ENCODE measurements around the gene BCKDHA. TPM values are rescaled to one million over a fixed set of nuclear protein-coding genes. Genes with fewer than 3 reads are reported as not detected.

The BCKDHA gene
- total RNA-seq, 1 experiment from 2014 or later, result 17.7 TPM

DNA sequence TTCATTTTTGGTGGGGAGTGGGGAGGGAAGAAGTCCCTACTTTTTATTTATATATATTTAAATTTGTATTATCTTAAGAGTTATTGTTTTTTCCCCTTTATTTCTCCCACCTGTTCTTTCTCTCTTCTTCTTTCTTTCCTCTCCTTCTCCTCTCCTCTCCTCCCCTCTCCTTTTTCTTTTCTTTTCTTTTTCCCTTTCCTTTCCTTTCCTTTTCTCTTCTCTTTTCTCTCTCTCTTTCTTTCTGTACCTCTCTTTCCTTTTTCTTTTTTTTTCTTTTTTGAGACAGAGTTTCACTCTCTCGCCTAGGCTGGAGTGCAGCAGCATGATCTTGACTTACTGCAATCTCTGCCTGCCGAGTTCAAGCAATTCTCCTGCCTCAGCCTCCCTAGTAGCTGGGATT is 1.9 kb downstream of the BCKDHA start:
- no peaks in the 10 kb centered on the region for H3K9me3 ChIP-seq (ENCODE audit: control insufficient read depth in 1 of 2, insufficient read depth in 1 of 2, low read depth in 1 of 2, low read length in 2 of 2)
- H3K9me2 ChIP-seq (ENCODE audit: insufficient read depth), result no peaks in the 10 kb centered on the region
- peaks cover 42% of the 10 kb centered on the region for H3K79me2 ChIP-seq (ENCODE audit: insufficient read depth, low read length)
- RAD21 ChIA-PET (ENCODE audit: low non-redundant PET in 1 of 2, low total read pairs in 2 of 2, uncharacterized antibody in 2 of 2, unreplicated experiment in 2 of 2), result no interaction called here
- no peak overlapping the region for H2AFZ ChIP-seq (ENCODE audit: low read depth, low read length, poor library complexity, severe bottlenecking)
- no peak overlapping the region for H3K4me3 ChIP-seq (replicated peaks in 1 of 2; ENCODE audit: low read depth in 1 of 2, low read length in 2 of 2)
- no peak overlapping the region for H3K4me2 ChIP-seq (ENCODE audit: low read length)
- ATAC-seq (no peak), DNase-seq (ENCODE audit: low read depth, low spot score) (no peak)
- CTCF ChIA-PET, result no interaction called here
- no peaks in the 10 kb centered on the region for H4K20me1 ChIP-seq (ENCODE audit: insufficient read depth)
- intact Hi-C loops (cut with micrococcal nuclease), result no loop called here
- no peak overlapping the region for H3K27ac ChIP-seq (ENCODE audit: low read depth, low read length)
- no peak for TF ChIP-seq POLR2A (IDR thresholded peaks at IDR 0.05; ENCODE audit: borderline replicate concordance, extremely low read depth, insufficient read depth, insufficient read length)
- TF ChIP-seq CTCF (IDR thresholded peaks at IDR 0.05 in 2 of 3, conservative IDR thresholded peaks at IDR 0.05 in 1 of 3; ENCODE audit: borderline replicate concordance in 1 of 3, insufficient read depth in 1 of 3, low read depth in 2 of 3, low read length in 2 of 3), result no peak
- TF ChIP-seq CBX3 (IDR thresholded peaks at IDR 0.05; ENCODE audit: low read depth), result no peak
- no peak for TF ChIP-seq REST (IDR thresholded peaks at IDR 0.05; ENCODE audit: low read depth)
- TF ChIP-seq SRF (IDR thresholded peaks at IDR 0.05; ENCODE audit: low read depth), result no peak
- no peak for TF ChIP-seq ZFX (IDR thresholded peaks at IDR 0.05)
- no peak for TF ChIP-seq JUND (IDR thresholded peaks at IDR 0.05)
- TF ChIP-seq ZBTB33 (IDR thresholded peaks at IDR 0.05; ENCODE audit: extremely low read depth, insufficient replicate concordance, low read length), result no peak
- TF ChIP-seq SP1 (IDR thresholded peaks at IDR 0.05; ENCODE audit: low read depth), result no peak
- TF ChIP-seq, protein P1, sequence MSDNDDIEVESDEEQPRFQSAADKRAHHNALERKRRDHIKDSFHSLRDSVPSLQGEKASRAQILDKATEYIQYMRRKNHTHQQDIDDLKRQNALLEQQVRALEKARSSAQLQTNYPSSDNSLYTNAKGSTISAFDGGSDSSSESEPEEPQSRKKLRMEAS (IDR thresholded peaks at IDR 0.05), result no peak
- H3K36me3 ChIP-seq (ENCODE audit: control insufficient read depth in 1 of 2, insufficient read depth in 2 of 2, low read length in 2 of 2), result no peaks in the 10 kb centered on the region
- peaks cover 12 to 21% of the 10 kb centered on the region in 2 experiments for H3K4me1 ChIP-seq (ENCODE audit: control insufficient read depth in 1 of 2, insufficient read depth in 2 of 2, low read length in 2 of 2)
- POLR2A ChIA-PET, result no interaction called here
- H3K27me3 ChIP-seq (ENCODE audit: insufficient read depth, low read length), result no peaks in the 10 kb centered on the region
- no peak overlapping the region for H3K9ac ChIP-seq (ENCODE audit: low read length)
- no TSS peak for BruUV-seq (replicated peaks)

Measured in HCT116 (cell line).